K562 (cell line): ENCODE results near the gene PPP1CA. TPM values are rescaled to one million over a fixed set of nuclear protein-coding genes. Genes with fewer than 3 reads are reported as not detected.

Experiments
- CC2D1A ChIP-seq: fragments of 450-650 bp; IDR thresholded peaks from 2 replicates; pipeline ENCODE4 v1.6.1; 2017; ENCODE audit warnings: mild to moderate bottlenecking
- HNRNPH1 ChIP-seq: fragments of 200-400 bp; formaldehyde crosslinking; optimal IDR thresholded peaks from 2 replicates; pipeline ENCODE3; 2017; ENCODE audit warnings: low read depth, mild to moderate bottlenecking, low read length, moderate library complexity
- LCOR ChIP-seq: sonication (generic); formaldehyde crosslinking; IDR thresholded peaks from 2 replicates; pipeline ENCODE4 v1.8.0; 2022; ENCODE audit warnings: mild to moderate bottlenecking, missing genetic modification reagents
- MNT ChIP-seq, 2 experiments: fragments of 450-650 bp; conservative IDR thresholded peaks; 2 replicates each; pipeline ENCODE4 v1.6.1; 2017; ENCODE audit warnings: mild to moderate bottlenecking in 2 of 2, moderate library complexity in 2 of 2
- MYC ChIP-seq, 2 experiments: fragments of 250-450 bp in 1 of 2; sonication (Bioruptor Pico) in 1 of 2; IDR thresholded peaks; 2 replicates each; pipeline versions ENCODE4 v1.5.1 to v1.6.1; 2012 to 2021; ENCODE audit warnings: low read depth in 2 of 2, borderline replicate concordance in 1 of 2, improper control_type of control experiment in 1 of 2, low read length in 1 of 2, mild to moderate bottlenecking in 1 of 2, moderate library complexity in 1 of 2
- POLR2B ChIP-seq: fragments of 450-650 bp; IDR thresholded peaks from 2 replicates; pipeline ENCODE4 v1.6.1; 2018; ENCODE audit warnings: low read depth; ENCODE audit not compliant: partially characterized antibody
- PPARD ChIP-seq: fragments of 250-450 bp; sonication (Bioruptor Pico); IDR thresholded peaks from 2 replicates; pipeline ENCODE4 v1.8.0; 2022; ENCODE audit warnings: inconsistent platforms, mild to moderate bottlenecking, moderate library complexity
- TFE3 ChIP-seq: fragments of 450-650 bp; formaldehyde crosslinking; IDR thresholded peaks from 2 replicates; pipeline ENCODE4 v1.4.0; 2020; ENCODE audit warnings: mild to moderate bottlenecking, mixed read lengths
- ZBTB12 ChIP-seq: fragments of 250-450 bp; sonication (Bioruptor Pico); IDR thresholded peaks from 2 replicates; pipeline ENCODE4 v1.4.0; 2020
- ZNF592 ChIP-seq: fragments of 450-650 bp; IDR thresholded peaks from 2 replicates; pipeline ENCODE4 v1.6.1; 2017; ENCODE audit warnings: antibody characterized with exemption, mild to moderate bottlenecking
- polyA plus RNA-seq, 8 experiments: library from polyadenylated mRNA; depleted of rRNA in 4 of 8; stranded (reverse) in 5 of 8; unstranded in 3 of 8; fragments of >200 nt; fragmentation: Nextera tagmentation in 2 of 8; fragmentation: Illumina TruSeq in 1 of 8; extraction: Ambion mirVana in 2 of 8; extraction: Trizol in 1 of 8; gene quantifications; 2 replicates each; pipeline versions ENCODE4 v1.2.1 to v1.2.3, GENCODE V29; 2011 to 2014; ENCODE audit warnings: inconsistent platforms in 1 of 8, missing spikeins in 1 of 8
- total RNA-seq, 7 experiments: library from RNA; depleted of rRNA in 6 of 7; stranded (reverse); fragments of >200 nt in 6 of 7; fragmentation: Illumina TruSeq in 2 of 7; extraction: Trizol in 2 of 7; gene quantifications; 2 replicates each; pipeline versions ENCODE4 v1.2.1 to v1.2.3, GENCODE V29; 2011 to 2021; ENCODE audit warnings: low replicate concordance in 1 of 7

Gene PPP1CA
- total and polyA plus RNA-seq, 9 of the 15 experiments (the other 6 are each of a cell fraction or from before 2014, with no cell fraction given), result 18.2 to 242 (median 188) TPM

DNA sequence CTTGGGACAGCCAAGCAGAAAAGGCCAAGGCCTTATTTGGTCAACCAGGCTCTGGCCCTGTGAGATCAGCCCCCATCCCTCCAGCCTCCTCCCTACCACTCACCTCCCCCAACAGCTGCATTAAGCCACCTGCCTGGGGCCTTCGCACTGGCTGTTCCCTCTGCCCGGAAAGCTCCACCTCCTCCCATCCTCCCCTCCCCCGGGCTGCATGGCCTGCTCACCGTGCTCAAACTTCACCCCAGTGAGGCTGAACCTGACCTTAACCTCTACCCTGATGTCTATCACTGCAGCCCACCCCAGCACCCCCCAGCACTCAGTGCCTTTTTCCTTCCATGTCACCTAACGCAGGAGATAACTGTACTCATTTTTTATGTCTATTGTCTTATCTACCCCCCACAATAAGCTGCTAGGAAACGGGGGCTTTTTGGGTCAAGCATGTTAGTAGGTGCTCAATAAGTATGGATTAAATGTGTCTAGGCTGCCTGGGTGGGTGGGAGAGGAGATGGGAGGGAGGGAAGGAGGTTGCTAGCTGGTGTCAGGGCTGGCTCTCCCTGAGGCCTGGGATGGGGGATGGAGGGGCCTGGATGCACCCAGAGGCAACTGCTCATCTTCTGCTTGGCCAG, 34.9 kb upstream of the PPP1CA start (continued):
- TF ChIP-seq TFE3 (CRISPR knock-in tag), result no peak
- peak; percentile 60; the same call in 1 of the 2 replicates for TF ChIP-seq CC2D1A
- 0 out of 2 replicates have a peak, but pooled peaks have one; percentile 32 for TF ChIP-seq ZNF592
- no peak for TF ChIP-seq PPARD (CRISPR knock-in tag)
- TF ChIP-seq LCOR (CRISPR knock-in tag), result peak; percentile 74
- TF ChIP-seq HNRNPH1, result no peak
- peak; percentile 76 for TF ChIP-seq MYC (IDR thresholded peaks at IDR 0.05; ENCODE audit: low read depth, low read length)
- no peak for TF ChIP-seq MYC (CRISPR knock-in tag; IDR thresholded peaks at IDR 0.05; ENCODE audit: borderline replicate concordance, low read depth)
- TF ChIP-seq MNT (conservative IDR thresholded peaks at IDR 0.05), result peak in 1 of 2 experiments; percentile 62; a peak in 2 of 4 replicates
- no peak for TF ChIP-seq ZBTB12 (CRISPR knock-in tag)
- peak; percentile 46 for TF ChIP-seq POLR2B
- TF ChIP-seq, all 486 proteins: peak for 89
